BJ (cell line): Measurements from ENCODE around the gene FASTKD2. TPM values are rescaled to one million over a fixed set of nuclear protein-coding genes. Genes with fewer than 3 reads are reported as not detected.

ENCODE experiments used
- CTCF ChIA-PET: fragments of 350-600 bp; formaldehyde crosslinking; extraction: SDS; loops from one replicate; lab custom pipeline; 2021; ENCODE audit warnings: antibody characterized with exemption, inconsistent platforms; lab: Yijun Ruan, JAX
- POLR2A ChIA-PET: fragments of 300-600 bp; sonication (Branson Sonifier 250); formaldehyde crosslinking; extraction: SDS; loops from one replicate; lab custom pipeline; 2021; ENCODE audit warnings: antibody characterized with exemption; lab: Charles Lee
- DNase-seq: peaks from one replicate; pipeline ENCODE4 v3.0.0-alpha.2; 2011; ENCODE audit warnings: low read depth
- H3K27me3 ChIP-seq: 2 replicates; pipeline ENCODE4 v1.6.0; 2011; ENCODE audit warnings: low read length; ENCODE audit not compliant: control insufficient read depth, insufficient read depth
- H3K36me3 ChIP-seq: 2 replicates; pipeline ENCODE4 v1.5.1; 2011; ENCODE audit warnings: low read length; ENCODE audit not compliant: control insufficient read depth, insufficient read depth
- H3K4me3 ChIP-seq: 2 replicates; pipeline ENCODE4 v1.5.1; 2011; ENCODE audit warnings: low read depth, mild to moderate bottlenecking, control low read depth, low read length
- polyA plus RNA-seq: library from polyadenylated mRNA; depleted of rRNA; stranded (reverse); fragments of >200 nt; gene quantifications from 2 replicates; pipeline ENCODE4 v1.2.3, GENCODE V29; 2011
- TF ChIP-seq, protein P1 (sequence below): IDR thresholded peaks from 2 replicates; pipeline ENCODE4 v1.5.1; 2011; ENCODE audit warnings: low read depth, mild to moderate bottlenecking, control low read depth, inconsistent platforms, low read length, moderate library complexity; ENCODE audit not compliant: insufficient read depth

Gene FASTKD2
- polyA plus RNA-seq, 1 experiment = 23.1 TPM

DNA sequence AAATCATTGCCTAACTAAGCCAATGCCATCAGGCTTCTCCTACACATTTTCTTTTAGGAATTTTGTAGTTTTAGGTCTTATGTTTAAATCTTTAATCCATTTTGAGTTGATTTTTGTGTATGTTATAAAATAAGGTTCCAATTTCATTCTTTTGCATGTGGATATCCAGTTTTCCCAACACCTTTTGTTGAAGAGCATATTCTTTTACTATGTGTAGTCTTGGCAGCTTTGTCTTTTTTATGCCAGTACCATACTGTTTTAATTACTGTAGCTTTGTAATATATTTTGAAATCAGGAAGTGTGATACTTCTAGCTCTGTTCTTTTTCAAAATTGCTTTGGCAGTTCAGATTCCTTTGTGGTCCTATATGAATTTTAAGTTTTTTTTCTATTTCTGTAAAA lies 11.0 kb downstream of the FASTKD2 start:
- ChIA-PET POLR2A (no interaction called here), CTCF (no interaction called here)
- Histone ChIP-seq H3K27me3 (no peaks in the 10 kb centered on the region), H3K36me3 (peaks cover 3% of the 10 kb centered on the region; the same call in 1 of the 2 replicates), H3K4me3 (no peak overlapping the region)
- DNase-seq = no peak
- TF ChIP-seq, protein P1, sequence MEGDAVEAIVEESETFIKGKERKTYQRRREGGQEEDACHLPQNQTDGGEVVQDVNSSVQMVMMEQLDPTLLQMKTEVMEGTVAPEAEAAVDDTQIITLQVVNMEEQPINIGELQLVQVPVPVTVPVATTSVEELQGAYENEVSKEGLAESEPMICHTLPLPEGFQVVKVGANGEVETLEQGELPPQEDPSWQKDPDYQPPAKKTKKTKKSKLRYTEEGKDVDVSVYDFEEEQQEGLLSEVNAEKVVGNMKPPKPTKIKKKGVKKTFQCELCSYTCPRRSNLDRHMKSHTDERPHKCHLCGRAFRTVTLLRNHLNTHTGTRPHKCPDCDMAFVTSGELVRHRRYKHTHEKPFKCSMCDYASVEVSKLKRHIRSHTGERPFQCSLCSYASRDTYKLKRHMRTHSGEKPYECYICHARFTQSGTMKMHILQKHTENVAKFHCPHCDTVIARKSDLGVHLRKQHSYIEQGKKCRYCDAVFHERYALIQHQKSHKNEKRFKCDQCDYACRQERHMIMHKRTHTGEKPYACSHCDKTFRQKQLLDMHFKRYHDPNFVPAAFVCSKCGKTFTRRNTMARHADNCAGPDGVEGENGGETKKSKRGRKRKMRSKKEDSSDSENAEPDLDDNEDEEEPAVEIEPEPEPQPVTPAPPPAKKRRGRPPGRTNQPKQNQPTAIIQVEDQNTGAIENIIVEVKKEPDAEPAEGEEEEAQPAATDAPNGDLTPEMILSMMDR = no peak

DNA sequence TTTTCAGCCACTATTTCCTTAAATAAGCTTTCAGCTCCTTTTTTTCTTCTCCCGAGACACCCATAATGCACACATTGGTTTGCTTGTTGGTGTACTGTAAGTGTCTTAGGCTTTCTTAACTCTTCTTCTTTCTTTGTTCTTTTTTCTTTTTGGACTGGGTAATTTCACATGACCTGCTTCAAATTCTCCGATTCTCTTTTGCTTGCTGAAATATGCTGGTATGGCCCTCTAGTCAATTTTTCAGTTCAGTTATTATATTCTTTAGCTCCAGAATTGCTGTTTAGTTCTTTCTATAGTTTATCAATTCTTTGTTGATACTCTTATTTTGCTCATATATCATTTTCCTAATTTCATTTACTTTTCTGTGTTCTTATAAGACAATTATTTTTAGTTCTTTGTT lies 15.3 kb downstream of the FASTKD2 start:
- ChIA-PET CTCF (interaction anchor here (0.7 to 3.2 kb wide), 3 partner anchors 8 to 243 kb away, joined by 3 to 22 read pairs (median 12); no protein-coding TSS in a partner anchor), POLR2A (no interaction called here)
- Histone ChIP-seq H3K4me3 (no peak overlapping the region), H3K36me3 (peaks cover 5% of the 10 kb centered on the region), H3K27me3 (no peaks in the 10 kb centered on the region)
- TF ChIP-seq, protein P1 = no peak
- no peak for DNase-seq

DNA sequence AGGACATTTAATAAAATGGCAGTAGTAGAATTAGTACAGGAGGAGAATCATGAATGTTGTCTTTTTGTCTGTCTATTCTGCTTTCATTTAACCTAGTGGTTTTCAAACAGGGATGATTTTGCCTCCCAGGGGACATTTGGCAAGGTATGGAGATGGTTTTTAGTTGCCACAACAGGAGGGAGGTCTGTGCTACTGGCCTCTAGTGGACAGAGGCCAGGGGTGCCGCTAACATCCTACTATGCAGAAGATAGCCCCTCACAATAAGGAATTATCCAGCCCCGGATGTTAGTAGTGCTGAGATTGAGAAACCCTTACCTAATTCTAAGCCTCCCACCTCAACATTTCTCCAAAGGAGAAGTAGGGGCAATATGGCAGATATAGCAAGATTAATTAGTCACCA lies 18.3 kb downstream of the FASTKD2 start:
- H3K4me3 ChIP-seq = no peak overlapping the region
- peaks cover 8% of the 10 kb centered on the region for H3K36me3 ChIP-seq
- no peak for DNase-seq
- ChIA-PET POLR2A (no interaction called here), CTCF (interaction anchor here (0.8 to 1.9 kb wide), 4 partner anchors 13 to 89 kb away, joined by 3 to 7 read pairs (median 3); no protein-coding TSS in a partner anchor)
- H3K27me3 ChIP-seq = no peaks in the 10 kb centered on the region
- TF ChIP-seq, protein P1 = peak; percentile 66

DNA sequence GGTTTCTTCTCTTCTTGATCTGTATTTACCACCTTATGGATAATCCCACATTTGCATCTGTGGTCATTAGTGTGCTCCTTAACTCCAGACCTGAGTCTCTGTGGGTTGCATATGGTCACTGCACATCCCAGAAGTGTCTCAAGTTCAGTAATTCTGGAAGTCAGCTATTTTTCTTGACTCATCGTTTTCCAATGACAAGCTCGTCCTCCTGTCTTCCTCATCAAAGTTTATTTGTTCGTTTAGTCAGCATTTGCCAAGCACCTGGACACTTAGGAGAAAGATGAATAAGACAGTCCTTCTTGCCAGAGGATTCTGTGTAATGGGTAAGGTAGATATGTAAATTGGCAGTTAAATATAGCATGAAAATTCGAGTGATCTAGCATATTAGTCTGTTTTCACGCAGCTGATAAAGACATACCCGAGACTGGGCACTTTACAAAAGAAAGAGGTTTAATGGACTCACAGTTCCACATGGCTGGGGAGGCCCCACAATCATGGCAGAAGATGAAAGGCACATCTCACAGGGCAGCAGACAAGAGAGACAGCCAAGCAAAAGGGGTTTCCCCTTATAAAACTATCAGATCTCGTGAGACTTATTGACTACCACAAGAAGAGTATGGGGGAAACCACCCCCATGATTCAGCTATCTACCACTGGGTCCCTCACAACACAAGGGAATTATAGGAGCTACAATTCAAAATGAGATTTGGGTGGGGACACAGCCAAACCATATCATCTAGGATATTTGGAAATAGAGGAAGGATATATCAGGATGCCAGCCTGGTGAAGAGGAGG lies 19.4 kb downstream of the FASTKD2 start:
- H3K36me3 ChIP-seq = peaks cover 10% of the 10 kb centered on the region

More for the DNA sequence above, 19.4 kb downstream of the FASTKD2 start:
- CTCF ChIA-PET = interaction anchor here (0.8 to 1.3 kb wide), 3 partner anchors 8 to 90 kb away, joined by 3 to 4 read pairs (median 3); no protein-coding TSS in a partner anchor
- Histone ChIP-seq H3K4me3 (no peak overlapping the region), H3K27me3 (no peaks in the 10 kb centered on the region)
- no peak for DNase-seq
- POLR2A ChIA-PET = no interaction called here
- TF ChIP-seq, protein P1 = no peak
